ENCODE measurements around the gene PLXNA1. TPM values are rescaled to one million over a fixed set of nuclear protein-coding genes. Genes with fewer than 3 reads are reported as not detected.

PLXNA1 gene
- total and polyA plus RNA-seq, 7 donors, result 7.7 to 20.1 (median 15.2) TPM

GRCh38 chr3:127029658-127030507 lies 47.0 kb downstream of the PLXNA1 start:
- WGBS, 3 donors, result 94 to 96% (median 96%) methylated on average over 42 of the region's 42 CpGs
- H3K4me1 ChIP-seq, result no peaks in the 10 kb centered on the region
- ATAC-seq (no peak), DNase-seq (no peak)
- no peak overlapping the region for H3K4me3 ChIP-seq
- peaks cover 0 to 75% of the 10 kb centered on the region in 2 donors for H3K36me3 ChIP-seq (ENCODE audit: insufficient read depth in 1 of 2, low read depth in 1 of 2)
- intact Hi-C loops (cut with DNase I), result no loop called here
- no peak overlapping the region for H3K27ac ChIP-seq
- no peaks in the 10 kb centered on the region for H3K9me3 ChIP-seq
- no peaks in the 10 kb centered on the region for H3K27me3 ChIP-seq (ENCODE audit: insufficient read depth in 3 of 3, low read length in 2 of 3)
- TF ChIP-seq, protein P1, sequence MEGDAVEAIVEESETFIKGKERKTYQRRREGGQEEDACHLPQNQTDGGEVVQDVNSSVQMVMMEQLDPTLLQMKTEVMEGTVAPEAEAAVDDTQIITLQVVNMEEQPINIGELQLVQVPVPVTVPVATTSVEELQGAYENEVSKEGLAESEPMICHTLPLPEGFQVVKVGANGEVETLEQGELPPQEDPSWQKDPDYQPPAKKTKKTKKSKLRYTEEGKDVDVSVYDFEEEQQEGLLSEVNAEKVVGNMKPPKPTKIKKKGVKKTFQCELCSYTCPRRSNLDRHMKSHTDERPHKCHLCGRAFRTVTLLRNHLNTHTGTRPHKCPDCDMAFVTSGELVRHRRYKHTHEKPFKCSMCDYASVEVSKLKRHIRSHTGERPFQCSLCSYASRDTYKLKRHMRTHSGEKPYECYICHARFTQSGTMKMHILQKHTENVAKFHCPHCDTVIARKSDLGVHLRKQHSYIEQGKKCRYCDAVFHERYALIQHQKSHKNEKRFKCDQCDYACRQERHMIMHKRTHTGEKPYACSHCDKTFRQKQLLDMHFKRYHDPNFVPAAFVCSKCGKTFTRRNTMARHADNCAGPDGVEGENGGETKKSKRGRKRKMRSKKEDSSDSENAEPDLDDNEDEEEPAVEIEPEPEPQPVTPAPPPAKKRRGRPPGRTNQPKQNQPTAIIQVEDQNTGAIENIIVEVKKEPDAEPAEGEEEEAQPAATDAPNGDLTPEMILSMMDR (IDR thresholded peaks at IDR 0.05), result no peak

DNA sequence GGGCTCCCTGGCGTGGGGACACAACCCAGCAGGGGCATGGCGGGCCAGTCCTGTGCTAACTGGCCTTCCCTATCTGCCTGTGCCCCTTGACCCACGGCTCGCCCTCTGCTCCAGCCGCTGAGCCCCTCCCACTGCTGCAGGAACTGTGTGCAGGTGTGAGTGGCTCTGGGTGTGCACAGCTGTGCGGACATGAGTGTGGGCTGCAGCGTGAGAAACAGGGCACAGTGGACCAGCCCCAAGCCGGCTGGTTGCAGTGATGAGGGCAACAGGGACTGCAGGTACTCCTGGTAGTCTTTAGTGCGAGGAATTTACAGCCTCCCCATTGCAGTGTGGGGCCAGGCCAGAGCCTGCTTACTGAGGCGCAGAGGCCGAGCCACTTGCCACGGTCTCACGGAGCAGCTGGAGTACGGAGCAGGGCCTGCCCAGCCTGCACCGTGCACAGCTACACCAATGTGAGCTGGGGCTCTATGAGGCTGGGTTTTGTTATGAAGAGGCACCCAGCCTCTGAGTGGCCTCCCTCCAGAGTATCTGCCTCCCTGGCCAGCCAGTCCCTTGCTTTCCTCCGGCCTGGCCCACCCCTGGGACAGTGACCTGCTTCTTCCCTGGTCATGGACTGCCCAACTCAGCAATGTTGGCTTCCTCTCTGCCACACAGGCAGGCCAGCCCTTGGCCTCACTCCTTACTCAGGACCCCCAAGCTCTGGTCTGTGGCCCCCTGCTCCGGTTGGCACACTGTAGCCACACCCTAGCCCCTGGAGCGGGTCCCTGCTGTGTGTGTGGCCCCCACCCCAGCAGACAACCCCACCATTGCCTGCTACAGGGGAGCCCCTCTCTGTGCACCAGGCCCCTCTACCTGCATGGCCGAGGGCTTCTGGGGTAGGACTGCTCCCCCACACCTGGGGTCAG lies 47.8 kb downstream of the PLXNA1 start:
- H3K9me3 ChIP-seq, result no peaks in the 10 kb centered on the region
- peaks cover 0 to 75% of the 10 kb centered on the region in 2 donors for H3K36me3 ChIP-seq (ENCODE audit: insufficient read depth in 1 of 2, low read depth in 1 of 2)
- intact Hi-C loops (cut with DNase I), result no loop called here
- WGBS, 3 donors, result 92 to 96% (median 94%) methylated on average over 18 to 19 of the region's 19 CpGs
- TF ChIP-seq, protein P1 (IDR thresholded peaks at IDR 0.05), result no peak
- H3K27ac ChIP-seq, result no peak overlapping the region
- H3K4me3 ChIP-seq, result no peak overlapping the region
- no peak for DNase-seq
- no peaks in the 10 kb centered on the region for H3K27me3 ChIP-seq (ENCODE audit: insufficient read depth in 3 of 3, low read length in 2 of 3)
- no peak for ATAC-seq
- H3K4me1 ChIP-seq, result no peaks in the 10 kb centered on the region

- DNase-seq, result no peak
These were observed 48.5 kb downstream of the PLXNA1 start for GRCh38 chr3:127031413-127031810.

GRCh38 chr3:127031845-127032244 lies 48.9 kb downstream of the PLXNA1 start:
- Histone ChIP-seq H3K27ac (no peak overlapping the region), H3K4me1 (no peaks in the 10 kb centered on the region), H3K9me3 (no peaks in the 10 kb centered on the region), H3K4me3 (no peak overlapping the region), H3K27me3 (ENCODE audit: insufficient read depth in 3 of 3, low read length in 2 of 3) (no peaks in the 10 kb centered on the region), H3K36me3 (ENCODE audit: insufficient read depth in 1 of 2, low read depth in 1 of 2) (peaks cover 0 to 69% of the 10 kb centered on the region in 2 donors)
- intact Hi-C loops (cut with DNase I), result no loop called here
- 85 to 97% (median 96%) methylated on average over 7 of the region's 7 CpGs for WGBS, 3 donors
- TF ChIP-seq, protein P1 (IDR thresholded peaks at IDR 0.05), result no peak
- no peak for ATAC-seq
- DNase-seq, result no peak

More at GRCh38 chr3:127031413-127031810, 48.5 kb downstream of the PLXNA1 start:
- ATAC-seq, result no peak
- no peaks in the 10 kb centered on the region for H3K27me3 ChIP-seq (ENCODE audit: insufficient read depth in 3 of 3, low read length in 2 of 3)
- intact Hi-C loops (cut with DNase I), result no loop called here
- no peaks in the 10 kb centered on the region for H3K9me3 ChIP-seq
- H3K4me1 ChIP-seq, result no peaks in the 10 kb centered on the region
- WGBS, 3 donors, result 92 to 96% (median 96%) methylated on average over 9 of the region's 9 CpGs
- TF ChIP-seq, protein P1 (IDR thresholded peaks at IDR 0.05), result no peak
- H3K36me3 ChIP-seq (ENCODE audit: insufficient read depth in 1 of 2, low read depth in 1 of 2), result peaks cover 0 to 73% of the 10 kb centered on the region in 2 donors
- H3K27ac ChIP-seq, result no peak overlapping the region
- no peak overlapping the region for H3K4me3 ChIP-seq

All from psoas muscle (tissue), 8 donors.